ENCODE results near the gene CHD2. TPM values are rescaled to one million over a fixed set of nuclear protein-coding genes. Genes with fewer than 3 reads are reported as not detected.

Gene CHD2
- 881 and 884 TPM in 2 replicates for total RNA-seq (2013; cell fraction: nucleolus; rRNA removed)
- total RNA-seq (2014; rRNA removed): 57.4 and 74.4 TPM in 2 replicates
- total RNA-seq (2014; rRNA removed; fragmentation: Illumina TruSeq; extraction: Trizol): 64.6 and 74.9 TPM in 2 replicates
- 77.0 and 87.4 TPM in 2 replicates for total RNA-seq (2021)
- 50.2 TPM for polyA plus RNA-seq (2011; ENCODE audit: low read depth)
- 94.7 and 100 TPM in 2 replicates for polyA plus RNA-seq (2011; rRNA removed)
- 65.9 and 93.5 TPM in 2 replicates for polyA plus RNA-seq (2011; cell fraction: cytosol; rRNA removed)
- polyA plus RNA-seq (2011; cell fraction: nucleus; rRNA removed): 175 and 192 TPM in 2 replicates
- 64.4 and 66.3 TPM in 2 replicates for polyA plus RNA-seq (2012)
- 88.0 and 102 TPM in 2 replicates for polyA plus RNA-seq (2014; fragmentation: Illumina TruSeq; extraction: Trizol)
- 10 to 100 TPM; 38.1 to 42.8 TPM for polyA plus RNA-seq (2014; fragmentation: Nextera tagmentation; extraction: Ambion mirVana)
- polyA plus RNA-seq (2014; rRNA removed): 59.8 and 69.9 TPM in 2 replicates
- 10 to 100 TPM; 53.6 to 62.0 TPM for polyA plus RNA-seq (2016; fragmentation: Nextera tagmentation; extraction: Ambion mirVana)
- 113 and 149 TPM in 2 replicates for polyA minus RNA-seq (2011; rRNA and poly(A)+ RNA removed)
- 40.9 and 46.5 TPM in 2 replicates for polyA minus RNA-seq (2011; cell fraction: cytosol; rRNA and poly(A)+ RNA removed)
- polyA minus RNA-seq (2011; cell fraction: nucleus; rRNA and poly(A)+ RNA removed): 297 and 397 TPM in 2 replicates
- Bru-seq, nascent RNA: percentile 98 among the genes with signal in this experiment
- BruChase-seq, experiment 1, labeled RNA remaining after a 6-hour chase: percentile 97 among the genes with signal in this experiment
- percentile 98 among the genes with signal in this experiment for BruChase-seq, experiment 2, labeled RNA remaining after a 2-hour chase
- long read RNA-seq, experiment 1, partial matches to known transcripts: 3 of 13 reads
- long read RNA-seq, experiment 1, other reads (novel, unspliced or antisense): 7 of 13 reads
- long read RNA-seq, experiment 2, transcript CHD2-202 (13 exons, 2,221 nt): major isoform, 29 of 177 reads
- long read RNA-seq, experiment 2, transcript CHD2-212 (2 exons, 1,740 nt): minor isoform, 8 of 177 reads
- long read RNA-seq, experiment 2, partial matches to known transcripts: 109 of 177 reads
- long read RNA-seq, experiment 2, other reads (novel, unspliced or antisense): 29 of 177 reads

DNA sequence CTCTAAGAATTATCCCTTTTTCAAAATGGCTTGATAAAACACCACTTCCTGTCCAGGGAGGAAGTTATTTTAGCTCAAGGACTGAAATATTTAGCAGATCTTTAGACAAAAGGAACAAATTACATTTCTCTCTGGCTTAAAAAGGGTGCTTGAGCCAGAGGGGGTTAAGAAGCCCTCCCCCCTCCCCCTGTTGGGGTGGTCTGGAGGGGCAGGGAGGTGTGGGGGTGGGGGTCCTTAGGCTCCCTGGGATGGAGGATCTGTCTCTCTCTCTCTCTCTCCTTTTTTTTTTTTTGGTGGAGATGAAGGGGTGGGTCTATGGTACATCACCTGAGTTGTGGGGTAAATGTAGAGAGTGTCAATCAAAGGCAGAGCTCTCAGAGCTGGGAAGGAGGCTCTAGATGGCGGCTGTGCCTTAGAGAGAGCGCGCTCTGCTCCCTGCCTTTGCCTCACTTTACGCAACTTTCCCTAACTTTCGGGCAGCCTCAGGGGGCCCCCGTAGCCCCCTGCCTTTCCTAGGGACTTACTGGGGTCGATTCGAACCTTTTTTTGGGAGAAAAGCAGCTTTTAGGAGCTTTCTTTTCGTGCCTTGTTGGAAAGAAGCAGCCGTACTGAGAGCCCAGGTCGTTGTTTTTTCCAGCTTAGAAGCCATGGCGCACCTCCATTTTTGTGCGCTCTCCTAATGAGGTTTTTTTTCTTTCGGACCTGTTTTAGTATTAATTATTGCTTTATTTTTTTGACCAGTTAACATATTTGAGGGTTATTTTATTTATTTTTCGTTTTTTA lies at the start of gene CHD2:
TSS of gene CHD2 (plus strand) at position 377 of the 783 bp plus-strand sequence. CDS start 914 bp downstream, outside the sequence.
- intact Hi-C loops (cut with micrococcal nuclease; ENCODE audit: unreplicated experiment) (loop anchor here (1.0 to 2.0 kb wide), 2 partner anchors 13 to 68 kb away; no protein-coding TSS in a partner anchor), in situ Hi-C loops (cut with MboI) (no loop called here)
- ATAC-seq (peak; percentile 72), DNase-seq (ENCODE audit: low read depth, low spot score) (peak; percentile 82), FAIRE-seq (peak; percentile 47)
- ChIA-PET RAD21 (ENCODE audit: unreplicated experiment) (interaction anchor here (0.7 to 6.9 kb wide), 15 partner anchors 8 to 103 kb away, joined by 3 to 100 read pairs (median 7); no protein-coding TSS in a partner anchor), CTCF (interaction anchor here (0.5 to 2.7 kb wide), 19 partner anchors 8 to 878 kb away, joined by 3 to 19 read pairs (median 7); no protein-coding TSS in a partner anchor), POLR2A (interaction anchor here (0.6 to 11.0 kb wide), 14 partner anchors 8 to 103 kb away, joined by 3 to 207 read pairs (median 7); no protein-coding TSS in a partner anchor), SMC1A (ENCODE audit: uncharacterized antibody, unreplicated experiment) (interaction anchor here (0.6 to 11.2 kb wide), 11 partner anchors 8 to 102 kb away, joined by 3 to 252 read pairs (median 6); no protein-coding TSS in a partner anchor)
- Histone ChIP-seq H3K79me2 (ENCODE audit: control insufficient read depth, insufficient read depth, low read length) (peaks cover 93% of the 10 kb centered on the region), H3K27ac (ENCODE audit: control insufficient read depth, insufficient read depth) (peak within 1 kb of the TSS; percentile 96), H4K20me1 (ENCODE audit: control insufficient read depth, insufficient read depth) (no peaks in the 10 kb centered on the region), H3K27me3 (replicated peaks in 1 of 2; ENCODE audit: control insufficient read depth in 2 of 2, insufficient read depth in 2 of 2, low read length in 1 of 2) (no peaks in the 10 kb centered on the region), H3K4me3 (peak within 1 kb of the TSS; percentile 95), H2AFZ (ENCODE audit: control insufficient read depth, low read depth, low read length) (no peak within 1 kb of the TSS; the same call in 1 of the 2 replicates), H3K4me1 (ENCODE audit: control insufficient read depth, insufficient read depth, low read length) (no peaks in the 10 kb centered on the region), H3K36me3 (ENCODE audit: control insufficient read depth in 2 of 2, insufficient read depth in 2 of 2, low read length in 1 of 2) (peaks cover 0 to 5% of the 10 kb centered on the region in 2 experiments; a peak in 1 of 4 replicates), H3K9me3 (replicated peaks; ENCODE audit: control insufficient read depth, insufficient read depth, low read length) (no peaks in the 10 kb centered on the region; the same call in 1 of the 3 replicates), H3K9ac (ENCODE audit: control insufficient read depth, insufficient read depth, low read length) (peak within 1 kb of the TSS; percentile 97), H3K4me2 (ENCODE audit: control insufficient read depth, insufficient read depth) (no peak within 1 kb of the TSS; the same call in 1 of the 2 replicates)
- no TSS peak for BruUV-seq (replicated peaks)
- 0% methylated on average over 15 of the region's 15 CpGs for WGBS (ENCODE audit: insufficient coverage, insufficient replicate concordance, low lambda C conversion rate, missing lambda C conversion rate)
- no peak for TF ChIP-seq SUZ12 (IDR thresholded peaks at IDR 0.05; ENCODE audit: unreplicated experiment)
- no peak for TF ChIP-seq CEBPB (IDR thresholded peaks at IDR 0.05; ENCODE audit: borderline replicate concordance in 1 of 2, low read depth in 2 of 2, low read length in 2 of 2)
- TF ChIP-seq, protein P1, sequence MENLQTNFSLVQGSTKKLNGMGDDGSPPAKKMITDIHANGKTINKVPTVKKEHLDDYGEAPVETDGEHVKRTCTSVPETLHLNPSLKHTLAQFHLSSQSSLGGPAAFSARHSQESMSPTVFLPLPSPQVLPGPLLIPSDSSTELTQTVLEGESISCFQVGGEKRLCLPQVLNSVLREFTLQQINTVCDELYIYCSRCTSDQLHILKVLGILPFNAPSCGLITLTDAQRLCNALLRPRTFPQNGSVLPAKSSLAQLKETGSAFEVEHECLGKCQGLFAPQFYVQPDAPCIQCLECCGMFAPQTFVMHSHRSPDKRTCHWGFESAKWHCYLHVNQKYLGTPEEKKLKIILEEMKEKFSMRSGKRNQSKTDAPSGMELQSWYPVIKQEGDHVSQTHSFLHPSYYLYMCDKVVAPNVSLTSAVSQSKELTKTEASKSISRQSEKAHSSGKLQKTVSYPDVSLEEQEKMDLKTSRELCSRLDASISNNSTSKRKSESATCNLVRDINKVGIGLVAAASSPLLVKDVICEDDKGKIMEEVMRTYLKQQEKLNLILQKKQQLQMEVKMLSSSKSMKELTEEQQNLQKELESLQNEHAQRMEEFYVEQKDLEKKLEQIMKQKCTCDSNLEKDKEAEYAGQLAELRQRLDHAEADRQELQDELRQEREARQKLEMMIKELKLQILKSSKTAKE (IDR thresholded peaks at IDR 0.05; ENCODE audit: low read depth, poor library complexity, severe bottlenecking): peak; percentile 17
- TF ChIP-seq RELB (IDR thresholded peaks at IDR 0.05; ENCODE audit: low read depth): peak; percentile 52; the same call in 1 of the 2 replicates
- peak; percentile 88 for TF ChIP-seq CBFB (IDR thresholded peaks at IDR 0.05; ENCODE audit: low read depth)
- TF ChIP-seq SIN3A (IDR thresholded peaks at IDR 0.05; ENCODE audit: low read depth, low read length): 0 out of 2 replicates have a peak, but pooled peaks have one; percentile 66
- peak; percentile 84 for TF ChIP-seq SMAD1 (IDR thresholded peaks at IDR 0.05; ENCODE audit: low read depth, partially characterized antibody)
- TF ChIP-seq MYC (IDR thresholded peaks at IDR 0.05; ENCODE audit: insufficient read depth, insufficient read length, insufficient replicate concordance, low read length, severe bottlenecking): no peak
- TF ChIP-seq RFX5 (IDR thresholded peaks at IDR 0.05; ENCODE audit: low read depth, low read length): no peak
- TF ChIP-seq YBX1 (IDR thresholded peaks at IDR 0.05): no peak
- no peak for TF ChIP-seq BCL3 (IDR thresholded peaks at IDR 0.05; ENCODE audit: borderline replicate concordance, insufficient read depth, low read depth, low read length, poor library complexity, severe bottlenecking)

Measured in GM12878 (cell line).